IMR-90 (cell line): ENCODE measurements around the gene LRCOL1.

Experiments used
- BHLHE40 ChIP-seq: fragments of 150-350 bp; IDR thresholded peaks from 2 replicates; pipeline ENCODE4 v1.6.1; 2016; ENCODE audit warnings: mild to moderate bottlenecking, low read depth, low read length
- CEBPB ChIP-seq: IDR thresholded peaks from 2 replicates; pipeline ENCODE4 v1.6.1; 2012; ENCODE audit warnings: low read depth, low read length, improper control_type of control experiment
- CHD1 ChIP-seq: IDR thresholded peaks from 2 replicates; pipeline ENCODE4 v1.6.1; 2012; ENCODE audit warnings: low read depth, low read length, improper control_type of control experiment
- MAFK ChIP-seq: IDR thresholded peaks from 2 replicates; pipeline ENCODE4 v1.6.1; 2012; ENCODE audit warnings: low read depth, low read length, improper control_type of control experiment
- MAZ ChIP-seq: IDR thresholded peaks from 2 replicates; pipeline ENCODE4 v1.6.1; 2012; ENCODE audit warnings: low read depth, mild to moderate bottlenecking, low read length, improper control_type of control experiment, moderate library complexity, borderline replicate concordance
- MXI1 ChIP-seq: IDR thresholded peaks from 2 replicates; pipeline ENCODE4 v1.6.1; 2012; ENCODE audit warnings: low read depth, mild to moderate bottlenecking, low read length, moderate library complexity, borderline replicate concordance
- POLR2A ChIP-seq: IDR thresholded peaks from 2 replicates; pipeline ENCODE4 v1.6.1; 2012; ENCODE audit warnings: mild to moderate bottlenecking, low read depth, low read length
- RAD21 ChIP-seq: IDR thresholded peaks from 2 replicates; pipeline ENCODE4 v1.6.1; 2012; ENCODE audit warnings: low read length, improper control_type of control experiment
- RCOR1 ChIP-seq: IDR thresholded peaks from 2 replicates; pipeline ENCODE4 v1.6.1; 2012; ENCODE audit warnings: mild to moderate bottlenecking, low read length, improper control_type of control experiment; ENCODE audit not compliant: insufficient replicate concordance
- RFX5 ChIP-seq: IDR thresholded peaks from 2 replicates; pipeline ENCODE4 v1.8.0; 2012; ENCODE audit warnings: low read depth, mild to moderate bottlenecking, low read length, moderate library complexity
- SMC3 ChIP-seq: fragments of 150-350 bp; IDR thresholded peaks from 2 replicates; pipeline ENCODE4 v1.6.1; 2016; ENCODE audit warnings: low read depth, mild to moderate bottlenecking, antibody characterized with exemption, low read length, moderate library complexity
- TF ChIP-seq, protein P1 (sequence below): conservative IDR thresholded peaks from 2 replicates; pipeline ENCODE4 v1.5.1; 2012; ENCODE audit warnings: mild to moderate bottlenecking, low read depth, low read length, improper control_type of control experiment

DNA sequence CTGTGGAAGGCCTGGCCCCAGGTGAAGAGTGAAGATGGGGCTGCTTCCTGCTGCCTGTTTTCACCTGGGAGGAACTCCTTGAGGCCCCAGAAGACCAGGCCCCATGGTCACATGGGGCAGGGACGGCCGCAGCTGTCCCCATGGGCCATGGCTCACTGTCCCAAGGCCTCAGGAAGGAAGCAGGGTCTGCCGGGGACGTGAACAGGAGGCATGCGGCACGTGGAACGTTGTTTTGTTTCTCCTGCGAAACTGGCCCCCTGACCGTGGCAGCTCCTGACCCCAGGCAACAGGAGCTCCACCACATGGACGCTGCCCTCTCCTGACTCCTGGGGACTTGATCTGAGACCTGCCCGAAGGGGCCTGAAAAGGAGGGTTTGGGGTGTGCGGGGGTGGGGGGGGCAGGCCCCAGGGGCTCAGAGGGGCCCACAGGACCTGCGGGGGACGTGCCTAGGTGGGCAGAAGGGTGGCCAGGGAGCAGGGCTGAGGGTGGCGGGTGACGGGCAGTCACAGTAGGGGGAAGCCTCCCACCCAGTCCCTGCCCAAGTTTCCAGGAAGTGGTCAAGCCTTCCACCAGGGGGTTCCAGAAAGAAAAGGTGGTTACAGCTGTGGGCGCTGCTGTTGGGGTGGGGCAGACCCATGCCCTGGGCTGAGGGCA lies 41.4 kb downstream of the LRCOL1 start:
- TF ChIP-seq RCOR1 (no peak), MXI1 (no peak), POLR2A (no peak), CEBPB (no peak), RAD21 (no peak), BHLHE40 (no peak), MAZ (no peak), RFX5 (no peak), SMC3 (no peak), CHD1 (no peak), MAFK (no peak)
- TF ChIP-seq, protein P1, sequence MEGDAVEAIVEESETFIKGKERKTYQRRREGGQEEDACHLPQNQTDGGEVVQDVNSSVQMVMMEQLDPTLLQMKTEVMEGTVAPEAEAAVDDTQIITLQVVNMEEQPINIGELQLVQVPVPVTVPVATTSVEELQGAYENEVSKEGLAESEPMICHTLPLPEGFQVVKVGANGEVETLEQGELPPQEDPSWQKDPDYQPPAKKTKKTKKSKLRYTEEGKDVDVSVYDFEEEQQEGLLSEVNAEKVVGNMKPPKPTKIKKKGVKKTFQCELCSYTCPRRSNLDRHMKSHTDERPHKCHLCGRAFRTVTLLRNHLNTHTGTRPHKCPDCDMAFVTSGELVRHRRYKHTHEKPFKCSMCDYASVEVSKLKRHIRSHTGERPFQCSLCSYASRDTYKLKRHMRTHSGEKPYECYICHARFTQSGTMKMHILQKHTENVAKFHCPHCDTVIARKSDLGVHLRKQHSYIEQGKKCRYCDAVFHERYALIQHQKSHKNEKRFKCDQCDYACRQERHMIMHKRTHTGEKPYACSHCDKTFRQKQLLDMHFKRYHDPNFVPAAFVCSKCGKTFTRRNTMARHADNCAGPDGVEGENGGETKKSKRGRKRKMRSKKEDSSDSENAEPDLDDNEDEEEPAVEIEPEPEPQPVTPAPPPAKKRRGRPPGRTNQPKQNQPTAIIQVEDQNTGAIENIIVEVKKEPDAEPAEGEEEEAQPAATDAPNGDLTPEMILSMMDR: no peak
